Measurements from ENCODE around the gene ST6GALNAC3.
A peak's percentile ranks its signal among the peaks of the same experiment; 100 is the strongest.

The ST6GALNAC3 gene

DNA sequence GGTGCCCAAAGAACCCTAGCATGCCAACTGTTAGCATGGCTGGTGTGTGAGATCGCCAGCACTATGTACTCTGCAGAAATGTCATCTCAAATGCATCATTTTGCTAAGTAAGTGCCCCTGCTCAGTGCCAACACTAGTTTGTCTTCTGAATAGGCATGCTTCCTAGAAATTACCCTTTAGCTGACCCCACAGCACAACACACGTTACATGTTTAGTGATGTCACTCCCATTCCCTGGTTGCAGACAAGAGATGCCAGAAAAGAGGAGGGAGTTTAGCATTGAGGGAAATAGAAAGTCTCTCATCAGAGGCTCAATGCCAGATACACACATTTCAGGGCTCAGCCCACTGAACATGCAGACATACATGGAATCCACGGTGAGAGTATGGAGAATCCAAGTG, 9.3 kb upstream of the ST6GALNAC3 start:
- DNase-seq: no peak
- no peak overlapping the region for H3K23ac ChIP-seq (ENCODE audit: low read length)
- H4K8ac ChIP-seq (ENCODE audit: low read depth, low read length): no peak overlapping the region
- no peak overlapping the region for H4K5ac ChIP-seq (ENCODE audit: low read length)
- H3K4ac ChIP-seq (ENCODE audit: low read depth, low read length): no peak overlapping the region
- H3K27ac ChIP-seq (ENCODE audit: low read depth, low read length): no peak overlapping the region
- no peaks in the 10 kb centered on the region for H3K4me1 ChIP-seq (ENCODE audit: control insufficient read depth, low read depth, low read length)
- no peak overlapping the region for H3K4me3 ChIP-seq (ENCODE audit: low read length)
- no peak overlapping the region for H2BK5ac ChIP-seq (ENCODE audit: low read length)
- H2BK120ac ChIP-seq (ENCODE audit: low read depth, low read length): no peak overlapping the region
- no peaks in the 10 kb centered on the region for H3K79me1 ChIP-seq (ENCODE audit: low read length)
- H3K4me2 ChIP-seq (ENCODE audit: low read length): no peak overlapping the region
- H3K9ac ChIP-seq (ENCODE audit: low read length): no peak overlapping the region
- H3K27me3 ChIP-seq (ENCODE audit: insufficient read depth, low read length, poor library complexity): no peaks in the 10 kb centered on the region
- no peak overlapping the region for H3K56ac ChIP-seq (ENCODE audit: low read length)
- WGBS (ENCODE audit: extremely low coverage, insufficient coverage, low lambda C conversion rate): no CpG with 5 or more reads among the region's 3 CpGs
- no peak overlapping the region for H2AK5ac ChIP-seq (ENCODE audit: low read length)
- no peak overlapping the region for H2BK15ac ChIP-seq (replicated peaks; ENCODE audit: low read depth)
- H3K79me2 ChIP-seq (ENCODE audit: control insufficient read depth, insufficient read depth, low read length): no peaks in the 10 kb centered on the region
- H3K18ac ChIP-seq (ENCODE audit: low read length): no peak overlapping the region
- no peaks in the 10 kb centered on the region for H3K36me3 ChIP-seq (ENCODE audit: control insufficient read depth, insufficient read depth, low read length)

DNA sequence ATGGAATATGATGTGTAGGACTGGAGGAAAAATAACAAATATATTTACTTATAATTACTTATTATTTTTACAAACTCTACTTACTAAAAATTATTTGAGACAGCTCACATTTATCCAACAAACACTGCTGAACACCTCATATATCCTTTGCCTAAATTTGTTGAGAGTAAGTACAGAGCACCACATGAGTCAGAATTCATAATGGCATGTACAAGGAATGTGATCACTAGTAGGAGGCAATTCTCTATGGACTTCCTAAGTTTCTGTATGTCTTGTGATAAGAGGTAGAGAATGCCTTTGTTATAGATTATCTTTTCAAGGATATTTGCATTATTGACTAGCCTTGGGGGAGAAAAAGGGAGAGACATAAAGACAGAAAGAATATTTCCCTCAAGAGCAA, 8.2 kb upstream of the ST6GALNAC3 start:
- H2BK15ac ChIP-seq (replicated peaks; ENCODE audit: low read depth): no peak overlapping the region
- no peak overlapping the region for H3K4ac ChIP-seq (ENCODE audit: low read depth, low read length)
- no peak overlapping the region for H3K4me2 ChIP-seq (ENCODE audit: low read length)
- H2BK120ac ChIP-seq (ENCODE audit: low read depth, low read length): no peak overlapping the region
- H3K4me3 ChIP-seq (ENCODE audit: low read length): no peak overlapping the region
- no peaks in the 10 kb centered on the region for H3K4me1 ChIP-seq (ENCODE audit: control insufficient read depth, low read depth, low read length)
- H2BK5ac ChIP-seq (ENCODE audit: low read length): no peak overlapping the region
- H3K18ac ChIP-seq (ENCODE audit: low read length): no peak overlapping the region
- no peak overlapping the region for H4K5ac ChIP-seq (ENCODE audit: low read length)
- no peak overlapping the region for H4K8ac ChIP-seq (ENCODE audit: low read depth, low read length)
- H3K9ac ChIP-seq (ENCODE audit: low read length): no peak overlapping the region
- DNase-seq: no peak
- H3K23ac ChIP-seq (ENCODE audit: low read length): no peak overlapping the region
- H3K27me3 ChIP-seq (ENCODE audit: insufficient read depth, low read length, poor library complexity): no peaks in the 10 kb centered on the region
- H3K79me1 ChIP-seq (ENCODE audit: low read length): no peaks in the 10 kb centered on the region
- no peaks in the 10 kb centered on the region for H3K36me3 ChIP-seq (ENCODE audit: control insufficient read depth, insufficient read depth, low read length)
- no peak overlapping the region for H3K27ac ChIP-seq (ENCODE audit: low read depth, low read length)
- no peak overlapping the region for H3K56ac ChIP-seq (ENCODE audit: low read length)
- no peak overlapping the region for H2AK5ac ChIP-seq (ENCODE audit: low read length)
- no peaks in the 10 kb centered on the region for H3K79me2 ChIP-seq (ENCODE audit: control insufficient read depth, insufficient read depth, low read length)

DNA sequence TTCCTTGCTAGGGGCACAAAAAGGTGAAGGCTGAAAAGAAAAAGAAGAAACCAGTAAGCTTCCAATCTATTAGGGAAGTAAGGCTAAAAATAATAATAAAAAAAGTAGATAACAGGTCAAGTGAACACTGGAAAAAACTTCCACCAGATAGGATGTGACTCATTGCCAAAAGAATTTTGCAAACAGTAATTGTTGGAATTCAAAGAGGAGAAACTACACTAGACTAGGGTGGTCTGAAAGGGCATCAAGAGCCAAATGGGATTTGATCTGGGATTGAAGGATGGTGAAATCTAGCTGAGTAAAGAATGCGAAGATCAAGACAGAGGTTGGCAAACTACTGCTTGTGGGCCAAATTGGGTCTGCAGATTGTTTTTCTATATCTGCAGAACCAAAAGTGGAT, 6.0 kb upstream of the ST6GALNAC3 start:
- Histone ChIP-seq H3K56ac (ENCODE audit: low read length) (no peak overlapping the region), H3K9ac (ENCODE audit: low read length) (no peak overlapping the region), H2BK15ac (replicated peaks; ENCODE audit: low read depth) (no peak overlapping the region), H4K8ac (ENCODE audit: low read depth, low read length) (no peak overlapping the region), H3K4me3 (ENCODE audit: low read length) (no peak overlapping the region), H3K4me2 (ENCODE audit: low read length) (no peak overlapping the region), H2BK5ac (ENCODE audit: low read length) (no peak overlapping the region), H3K18ac (ENCODE audit: low read length) (no peak overlapping the region), H2AK5ac (ENCODE audit: low read length) (no peak overlapping the region), H3K27ac (ENCODE audit: low read depth, low read length) (no peak overlapping the region), H3K79me1 (ENCODE audit: low read length) (no peaks in the 10 kb centered on the region), H3K79me2 (ENCODE audit: control insufficient read depth, insufficient read depth, low read length) (no peaks in the 10 kb centered on the region), H3K4me1 (ENCODE audit: control insufficient read depth, low read depth, low read length) (no peaks in the 10 kb centered on the region), H2BK120ac (ENCODE audit: low read depth, low read length) (no peak overlapping the region), H3K27me3 (ENCODE audit: insufficient read depth, low read length, poor library complexity) (no peaks in the 10 kb centered on the region), H3K23ac (ENCODE audit: low read length) (no peak overlapping the region), H3K36me3 (ENCODE audit: control insufficient read depth, insufficient read depth, low read length) (no peaks in the 10 kb centered on the region), H4K5ac (ENCODE audit: low read length) (no peak overlapping the region), H3K4ac (ENCODE audit: low read depth, low read length) (no peak overlapping the region)
- DNase-seq: no peak
- no CpG with 5 or more reads among the region's 1 CpG for WGBS (ENCODE audit: extremely low coverage, insufficient coverage, low lambda C conversion rate)

DNA sequence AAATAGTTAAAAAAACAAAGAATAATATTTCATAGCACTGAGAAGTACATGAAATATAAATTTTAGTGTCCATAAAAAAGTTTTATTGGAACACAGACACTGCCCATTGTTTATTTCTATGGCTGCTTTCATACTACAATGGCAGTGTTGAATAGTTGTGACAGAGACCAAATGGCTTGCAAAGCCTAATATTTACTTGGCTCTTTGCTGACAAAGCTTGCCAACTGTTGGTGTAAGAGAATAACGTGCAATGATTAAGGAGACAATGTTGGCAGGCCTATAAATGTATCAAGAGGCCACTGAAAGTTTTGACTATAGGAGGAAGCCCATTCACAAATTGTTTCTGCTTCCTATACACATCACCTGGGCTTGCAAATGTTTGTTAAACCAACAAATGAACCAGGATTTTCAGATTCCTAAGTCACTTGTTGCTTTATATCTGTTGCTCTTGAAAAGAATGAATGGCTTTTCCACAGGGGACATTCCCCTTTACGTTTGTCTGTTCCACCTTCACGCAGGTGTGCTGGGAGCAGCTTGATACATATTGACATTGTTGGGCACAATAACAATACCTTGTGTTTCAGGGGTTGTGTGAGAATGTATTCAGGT, 5.5 kb upstream of the ST6GALNAC3 start:
- Histone ChIP-seq H3K27ac (ENCODE audit: low read depth, low read length) (no peak overlapping the region), H3K23ac (ENCODE audit: low read length) (no peak overlapping the region), H3K27me3 (ENCODE audit: insufficient read depth, low read length, poor library complexity) (no peaks in the 10 kb centered on the region), H2AK5ac (ENCODE audit: low read length) (no peak overlapping the region), H3K4me2 (ENCODE audit: low read length) (no peak overlapping the region), H3K9ac (ENCODE audit: low read length) (no peak overlapping the region), H3K4ac (ENCODE audit: low read depth, low read length) (no peak overlapping the region), H3K36me3 (ENCODE audit: control insufficient read depth, insufficient read depth, low read length) (no peaks in the 10 kb centered on the region), H3K4me1 (ENCODE audit: control insufficient read depth, low read depth, low read length) (no peaks in the 10 kb centered on the region), H3K79me1 (ENCODE audit: low read length) (no peaks in the 10 kb centered on the region), H2BK120ac (ENCODE audit: low read depth, low read length) (no peak overlapping the region), H2BK5ac (ENCODE audit: low read length) (no peak overlapping the region), H3K4me3 (ENCODE audit: low read length) (no peak overlapping the region), H4K5ac (ENCODE audit: low read length) (no peak overlapping the region), H3K56ac (ENCODE audit: low read length) (no peak overlapping the region), H4K8ac (ENCODE audit: low read depth, low read length) (no peak overlapping the region), H3K18ac (ENCODE audit: low read length) (no peak overlapping the region), H2BK15ac (replicated peaks; ENCODE audit: low read depth) (no peak overlapping the region), H3K79me2 (ENCODE audit: control insufficient read depth, insufficient read depth, low read length) (no peaks in the 10 kb centered on the region)
- DNase-seq: no peak
- no CpG with 5 or more reads among the region's 3 CpGs for WGBS (ENCODE audit: extremely low coverage, insufficient coverage, low lambda C conversion rate)

DNA sequence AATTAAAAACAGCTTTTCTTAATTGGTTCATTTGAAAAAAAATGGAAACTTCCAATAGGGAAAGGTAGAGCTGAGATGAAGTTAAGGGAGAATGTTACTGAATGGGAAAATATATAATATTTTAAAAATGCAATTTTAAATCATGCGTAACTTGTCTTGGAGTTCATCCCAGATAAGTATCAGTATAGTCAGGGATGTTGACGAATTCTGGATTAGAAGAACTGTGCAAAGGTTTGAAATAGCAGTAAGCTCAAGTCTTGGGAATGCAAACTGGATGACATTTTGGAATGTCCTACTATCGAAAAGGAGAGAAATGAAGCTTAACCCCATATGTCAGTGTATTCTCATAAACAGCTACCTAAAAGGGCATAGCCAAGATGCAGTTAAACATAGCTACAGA, 4.0 kb upstream of the ST6GALNAC3 start:
- Histone ChIP-seq H3K18ac (ENCODE audit: low read length) (no peak overlapping the region), H2BK120ac (ENCODE audit: low read depth, low read length) (no peak overlapping the region), H2BK5ac (ENCODE audit: low read length) (no peak overlapping the region), H3K27me3 (ENCODE audit: insufficient read depth, low read length, poor library complexity) (no peaks in the 10 kb centered on the region), H2AK5ac (ENCODE audit: low read length) (no peak overlapping the region), H3K9ac (ENCODE audit: low read length) (no peak overlapping the region), H3K36me3 (ENCODE audit: control insufficient read depth, insufficient read depth, low read length) (no peaks in the 10 kb centered on the region), H4K8ac (ENCODE audit: low read depth, low read length) (no peak overlapping the region), H3K79me1 (ENCODE audit: low read length) (peaks cover 2% of the 10 kb centered on the region), H3K23ac (ENCODE audit: low read length) (no peak overlapping the region), H3K56ac (ENCODE audit: low read length) (no peak overlapping the region), H3K4me1 (ENCODE audit: control insufficient read depth, low read depth, low read length) (peaks cover 3% of the 10 kb centered on the region), H3K79me2 (ENCODE audit: control insufficient read depth, insufficient read depth, low read length) (no peaks in the 10 kb centered on the region), H2BK15ac (replicated peaks; ENCODE audit: low read depth) (no peak overlapping the region), H3K4me2 (ENCODE audit: low read length) (no peak overlapping the region), H3K4me3 (ENCODE audit: low read length) (no peak overlapping the region), H4K5ac (ENCODE audit: low read length) (no peak overlapping the region), H3K4ac (ENCODE audit: low read depth, low read length) (no peak overlapping the region), H3K27ac (ENCODE audit: low read depth, low read length) (no peak overlapping the region)
- no peak for DNase-seq
- no CpG with 5 or more reads among the region's 3 CpGs for WGBS (ENCODE audit: extremely low coverage, insufficient coverage, low lambda C conversion rate)

DNA sequence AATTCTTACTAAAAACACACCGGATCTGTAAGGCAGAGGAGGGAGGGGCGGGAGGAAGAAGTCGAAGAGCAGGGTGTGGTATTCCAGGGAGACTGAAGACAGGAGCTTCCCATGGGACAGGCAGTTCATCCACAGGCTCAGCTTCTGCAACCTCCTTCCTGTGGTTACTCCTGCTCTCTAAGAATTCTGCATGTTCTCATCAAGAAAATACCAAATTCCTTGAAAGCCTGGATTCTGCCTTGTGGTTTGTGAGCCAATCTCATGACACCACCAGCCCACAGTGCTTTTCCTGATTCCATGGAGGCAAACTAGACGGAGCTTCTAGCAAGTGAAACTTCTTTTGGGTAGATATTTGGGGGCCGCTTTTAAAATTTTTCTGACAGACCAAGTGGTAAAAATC, 1.1 kb upstream of the ST6GALNAC3 start:
- H2BK5ac ChIP-seq (ENCODE audit: low read length): no peak overlapping the region
- H3K23ac ChIP-seq (ENCODE audit: low read length): no peak overlapping the region
- no peak overlapping the region for H3K56ac ChIP-seq (ENCODE audit: low read length)
- peaks cover 5% of the 10 kb centered on the region for H3K4me1 ChIP-seq (ENCODE audit: control insufficient read depth, low read depth, low read length)
- H2BK15ac ChIP-seq (replicated peaks; ENCODE audit: low read depth): no peak overlapping the region
- H3K79me2 ChIP-seq (ENCODE audit: control insufficient read depth, insufficient read depth, low read length): peaks cover 2% of the 10 kb centered on the region
- H4K8ac ChIP-seq (ENCODE audit: low read depth, low read length): peak overlapping the region; percentile 83
- H3K4me2 ChIP-seq (ENCODE audit: low read length): no peak overlapping the region
- H2BK120ac ChIP-seq (ENCODE audit: low read depth, low read length): no peak overlapping the region
- H4K5ac ChIP-seq (ENCODE audit: low read length): no peak overlapping the region
- no CpG with 5 or more reads among the region's 5 CpGs for WGBS (ENCODE audit: extremely low coverage, insufficient coverage, low lambda C conversion rate)
- peaks cover 5% of the 10 kb centered on the region for H3K79me1 ChIP-seq (ENCODE audit: low read length)
- H2AK5ac ChIP-seq (ENCODE audit: low read length): no peak overlapping the region
- H3K18ac ChIP-seq (ENCODE audit: low read length): no peak overlapping the region
- no peaks in the 10 kb centered on the region for H3K36me3 ChIP-seq (ENCODE audit: control insufficient read depth, insufficient read depth, low read length)
- H3K4ac ChIP-seq (ENCODE audit: low read depth, low read length): no peak overlapping the region
- no peak overlapping the region for H3K9ac ChIP-seq (ENCODE audit: low read length)
- DNase-seq: peak; percentile 62
- no peak overlapping the region for H3K4me3 ChIP-seq (ENCODE audit: low read length)
- no peak overlapping the region for H3K27ac ChIP-seq (ENCODE audit: low read depth, low read length)
- no peaks in the 10 kb centered on the region for H3K27me3 ChIP-seq (ENCODE audit: insufficient read depth, low read length, poor library complexity)

All from mesendoderm (in vitro differentiated cells).